Bronchial epithelial cell (primary cell): ENCODE results near the gene RABGAP1L. TPM values are rescaled to one million over a fixed set of nuclear protein-coding genes. Genes with fewer than 3 reads are reported as not detected.
"Not testable (repeated sequence)": the region's sequence is repeated elsewhere in the genome, so short reads cannot be mapped to it uniquely, and the experiment has no call there.

Experiments
- DNase-seq: peaks from one replicate; pipeline ENCODE4 v3.0.0-alpha.2; 2010; ENCODE audit warnings: low read depth
- FAIRE-seq: peaks from 2 replicates; lab custom pipeline; 2011; peaks lifted over from hg19 to GRCh38; lab: Jason Lieb, UNC
- H3K27me3 ChIP-seq: 2 replicates; pipeline ENCODE4 v1.5.1; 2011; ENCODE audit warnings: low read length; ENCODE audit not compliant: control insufficient read depth, insufficient read depth
- H3K36me3 ChIP-seq: 2 replicates; pipeline ENCODE4 v1.5.1; 2011; ENCODE audit warnings: low read length; ENCODE audit not compliant: control insufficient read depth, insufficient read depth
- H3K4me3 ChIP-seq: 2 replicates; pipeline ENCODE4 v1.5.1; 2011; ENCODE audit warnings: mild to moderate bottlenecking, low read depth, low read length, control low read depth
- CTCF ChIP-seq: IDR thresholded peaks from 2 replicates; pipeline ENCODE4 v1.5.1; 2011; ENCODE audit warnings: mild to moderate bottlenecking, moderate library complexity, low read length, control low read depth, inconsistent platforms; ENCODE audit not compliant: insufficient read depth, severe bottlenecking
- total RNA-seq: library from RNA; depleted of rRNA; stranded (reverse); fragments of >200 nt; gene quantifications from 2 replicates; pipeline ENCODE4 v1.2.1, GENCODE V29; 2014

RABGAP1L gene
- total RNA-seq, 1 donor from 2014 or later, result 37.4 TPM

GRCh38 chr1:174884038-174884437 is 724.7 kb downstream of the RABGAP1L start:
- no peak for FAIRE-seq
- Histone ChIP-seq H3K4me3 (no peak overlapping the region), H3K36me3 (no peaks in the 10 kb centered on the region), H3K27me3 (no peaks in the 10 kb centered on the region)
- no peak for DNase-seq
- no peak for TF ChIP-seq CTCF

GRCh38 chr1:174884566-174884965 is 725.2 kb downstream of the RABGAP1L start:
- Histone ChIP-seq H3K27me3 (no peaks in the 10 kb centered on the region), H3K36me3 (no peaks in the 10 kb centered on the region), H3K4me3 (no peak overlapping the region)
- FAIRE-seq, result no peak
- no peak for TF ChIP-seq CTCF
- no peak for DNase-seq

GRCh38 chr1:174890024-174890423 is 730.7 kb downstream of the RABGAP1L start:
- Histone ChIP-seq H3K27me3 (no peaks in the 10 kb centered on the region), H3K4me3 (no peak overlapping the region), H3K36me3 (no peaks in the 10 kb centered on the region)
- DNase-seq, result no peak
- TF ChIP-seq CTCF, result no peak
- no peak for FAIRE-seq

GRCh38 chr1:174892016-174892415 is 732.7 kb downstream of the RABGAP1L start:
- H3K36me3 ChIP-seq, result no peaks in the 10 kb centered on the region
- FAIRE-seq, result no peak
- H3K27me3 ChIP-seq, result no peaks in the 10 kb centered on the region
- no peak for DNase-seq
- no peak overlapping the region for H3K4me3 ChIP-seq
- TF ChIP-seq CTCF, result no peak

- no peaks in the 10 kb centered on the region for H3K27me3 ChIP-seq
- no peak overlapping the region for H3K4me3 ChIP-seq
- no peak for DNase-seq
- H3K36me3 ChIP-seq, result no peaks in the 10 kb centered on the region
- no peak for FAIRE-seq
- TF ChIP-seq CTCF, result no peak
Measured at GRCh38 chr1:174894117-174894762, 734.9 kb downstream of the RABGAP1L start.

GRCh38 chr1:174895610-174896009 is 736.3 kb downstream of the RABGAP1L start:
- not testable (repeated sequence) for DNase-seq, FAIRE-seq, H3K27me3 ChIP-seq, H3K36me3 ChIP-seq, H3K4me3 ChIP-seq
